ENCODE data around the gene BGLAP. TPM values are rescaled to one million over a fixed set of nuclear protein-coding genes. Genes with fewer than 3 reads are reported as not detected.
A peak's percentile ranks its signal among the peaks of the same experiment; 100 is the strongest.
"Not testable (repeated sequence)": the region's sequence is repeated elsewhere in the genome, so short reads cannot be mapped to it uniquely, and the experiment has no call there.

BGLAP gene
- total RNA-seq, 1 donor from 2014 or later = 3.1 TPM

DNA sequence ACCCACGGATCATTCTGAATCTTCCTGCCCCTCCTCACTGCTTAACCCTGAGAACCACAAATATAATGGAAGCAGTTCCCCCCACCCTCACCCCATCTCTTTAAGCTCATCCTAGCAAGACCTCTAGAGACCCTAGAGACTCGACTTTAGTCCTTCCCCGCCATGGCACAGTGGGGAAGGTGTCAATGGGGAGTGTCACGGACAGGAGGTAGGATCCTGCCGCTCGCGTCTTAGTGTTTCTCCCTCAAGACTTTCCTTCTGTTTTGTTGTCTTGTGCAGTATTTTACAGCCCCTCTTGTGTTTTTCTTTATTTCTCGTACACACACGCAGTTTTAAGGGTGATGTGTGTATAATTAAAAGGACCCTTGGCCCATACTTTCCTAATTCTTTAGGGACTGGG lies 29.9 kb upstream of the BGLAP start:
- Mint-ChIP-seq H3K4me3 (peak overlapping the region; percentile 98), H3K36me3 (peaks cover 23% of the 10 kb centered on the region)

DNA sequence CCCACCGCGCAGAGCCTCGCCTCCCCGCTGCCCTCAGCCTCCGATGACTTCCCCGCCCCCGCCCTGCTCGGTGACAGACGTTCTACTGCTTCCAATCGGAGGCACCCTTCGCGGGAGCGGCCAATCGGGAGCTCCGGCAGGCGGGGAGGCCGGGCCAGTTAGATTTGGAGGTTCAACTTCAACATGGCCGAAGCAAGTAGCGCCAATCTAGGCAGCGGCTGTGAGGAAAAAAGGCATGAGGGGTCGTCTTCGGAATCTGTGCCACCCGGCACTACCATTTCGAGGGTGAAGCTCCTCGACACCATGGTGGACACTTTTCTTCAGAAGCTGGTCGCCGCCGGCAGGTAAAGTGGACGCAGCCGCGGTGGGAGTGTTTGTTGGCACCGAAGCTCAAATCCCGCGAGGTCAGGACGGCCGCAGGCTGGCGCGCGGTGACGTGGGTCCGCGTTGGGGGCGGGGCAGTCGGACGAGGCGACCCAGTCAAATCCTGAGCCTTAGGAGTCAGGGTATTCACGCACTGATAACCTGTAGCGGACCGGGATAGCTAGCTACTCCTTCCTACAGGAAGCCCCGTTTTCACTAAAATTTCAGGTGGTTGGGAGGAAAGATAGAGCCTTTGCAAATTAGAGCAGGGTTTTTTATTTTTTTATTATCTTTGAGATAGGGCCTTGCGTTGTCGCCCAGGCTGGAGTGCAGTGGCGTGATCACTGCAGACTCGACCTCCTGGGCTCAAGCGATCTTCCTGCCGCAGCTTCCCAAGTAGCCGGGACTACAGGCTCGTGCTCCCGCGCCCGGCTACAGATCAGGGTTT lies 28.9 kb upstream of the BGLAP start, which contains the start of gene PMF1:
PMF1 (plus strand) TSS at position 175 of the 811 bp plus-strand sequence; CDS start at position 184, 9 bp downstream.
- peak within 1 kb of the TSS; percentile 98 for H3K4me3 Mint-ChIP-seq
- TF ChIP-seq, protein P1, sequence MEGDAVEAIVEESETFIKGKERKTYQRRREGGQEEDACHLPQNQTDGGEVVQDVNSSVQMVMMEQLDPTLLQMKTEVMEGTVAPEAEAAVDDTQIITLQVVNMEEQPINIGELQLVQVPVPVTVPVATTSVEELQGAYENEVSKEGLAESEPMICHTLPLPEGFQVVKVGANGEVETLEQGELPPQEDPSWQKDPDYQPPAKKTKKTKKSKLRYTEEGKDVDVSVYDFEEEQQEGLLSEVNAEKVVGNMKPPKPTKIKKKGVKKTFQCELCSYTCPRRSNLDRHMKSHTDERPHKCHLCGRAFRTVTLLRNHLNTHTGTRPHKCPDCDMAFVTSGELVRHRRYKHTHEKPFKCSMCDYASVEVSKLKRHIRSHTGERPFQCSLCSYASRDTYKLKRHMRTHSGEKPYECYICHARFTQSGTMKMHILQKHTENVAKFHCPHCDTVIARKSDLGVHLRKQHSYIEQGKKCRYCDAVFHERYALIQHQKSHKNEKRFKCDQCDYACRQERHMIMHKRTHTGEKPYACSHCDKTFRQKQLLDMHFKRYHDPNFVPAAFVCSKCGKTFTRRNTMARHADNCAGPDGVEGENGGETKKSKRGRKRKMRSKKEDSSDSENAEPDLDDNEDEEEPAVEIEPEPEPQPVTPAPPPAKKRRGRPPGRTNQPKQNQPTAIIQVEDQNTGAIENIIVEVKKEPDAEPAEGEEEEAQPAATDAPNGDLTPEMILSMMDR (conservative IDR thresholded peaks at IDR 0.05) = no peak
- peaks cover 26% of the 10 kb centered on the region for H3K36me3 Mint-ChIP-seq
- peaks cover 4% of the 10 kb centered on the region for H3K4me1 Mint-ChIP-seq (ENCODE audit: unreplicated experiment)
- peak within 1 kb of the TSS; percentile 100 for H3K27ac Mint-ChIP-seq
- no peaks in the 10 kb centered on the region for H3K9me3 Mint-ChIP-seq
- peak; percentile 96 for DNase-seq (ENCODE audit: extremely low spot score, unreplicated experiment)
- no peaks in the 10 kb centered on the region for H3K27me3 Mint-ChIP-seq

More for the DNA sequence above, 29.9 kb upstream of the BGLAP start:
- H3K4me1 Mint-ChIP-seq (ENCODE audit: unreplicated experiment) = peaks cover 4% of the 10 kb centered on the region
- no peaks in the 10 kb centered on the region for H3K9me3 Mint-ChIP-seq
- DNase-seq (ENCODE audit: extremely low spot score, unreplicated experiment) = no peak
- peak overlapping the region; percentile 100 for H3K27ac Mint-ChIP-seq
- H3K27me3 Mint-ChIP-seq = no peaks in the 10 kb centered on the region
- TF ChIP-seq, protein P1 (conservative IDR thresholded peaks at IDR 0.05) = no peak

GRCh38 chr1:156213644-156213966 lies 28.4 kb upstream of the BGLAP start:
- Mint-ChIP-seq H3K36me3 (peaks cover 23% of the 10 kb centered on the region), H3K4me3 (peak overlapping the region; percentile 98), H3K27ac (peak overlapping the region; percentile 100), H3K27me3 (no peaks in the 10 kb centered on the region), H3K4me1 (ENCODE audit: unreplicated experiment) (peaks cover 4% of the 10 kb centered on the region), H3K9me3 (no peaks in the 10 kb centered on the region)
- DNase-seq (ENCODE audit: extremely low spot score, unreplicated experiment) = no peak
- TF ChIP-seq, protein P1 (conservative IDR thresholded peaks at IDR 0.05) = no peak

DNA sequence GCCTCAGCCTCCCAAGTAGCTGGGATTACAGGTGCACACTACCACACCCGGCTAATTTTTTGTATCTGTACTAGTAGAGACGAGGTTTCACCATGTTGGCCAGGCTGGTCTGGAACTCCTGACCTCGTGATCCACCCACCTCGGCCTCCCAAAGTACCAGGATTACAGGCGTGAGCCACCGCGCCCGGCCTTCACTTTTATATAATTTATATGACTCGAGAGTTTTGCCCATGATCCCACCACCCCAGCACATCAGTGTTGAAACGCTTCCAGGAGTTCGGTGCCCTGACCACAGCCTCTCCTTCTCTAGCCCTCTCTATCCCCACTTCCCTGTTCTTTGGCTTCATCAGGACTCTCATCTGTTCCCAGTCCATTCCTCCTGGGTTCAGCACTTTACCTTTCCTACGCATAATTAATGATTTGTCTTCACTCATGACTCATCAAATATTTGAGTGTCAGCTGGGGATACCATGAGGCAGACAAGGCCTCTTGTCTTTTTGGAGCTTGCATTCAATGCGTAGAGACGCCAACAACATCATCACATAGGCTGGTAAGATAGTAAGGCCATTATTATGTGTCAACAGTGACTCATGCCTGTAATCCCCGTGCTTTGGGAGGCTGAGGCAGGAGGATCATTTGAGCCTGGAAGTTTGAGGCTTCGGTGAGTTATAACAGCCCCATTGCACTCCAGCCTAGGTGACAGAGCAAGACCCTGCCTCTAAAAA lies 27.8 kb upstream of the BGLAP start:
- Mint-ChIP-seq H3K4me1 (ENCODE audit: unreplicated experiment) (peaks cover 4% of the 10 kb centered on the region), H3K9me3 (no peaks in the 10 kb centered on the region), H3K27ac (peak overlapping the region; percentile 95), H3K36me3 (peaks cover 20% of the 10 kb centered on the region), H3K4me3 (peak overlapping the region; percentile 91), H3K27me3 (no peaks in the 10 kb centered on the region)
- TF ChIP-seq, protein P1 (conservative IDR thresholded peaks at IDR 0.05) = no peak
- no peak for DNase-seq (ENCODE audit: extremely low spot score, unreplicated experiment)

DNA sequence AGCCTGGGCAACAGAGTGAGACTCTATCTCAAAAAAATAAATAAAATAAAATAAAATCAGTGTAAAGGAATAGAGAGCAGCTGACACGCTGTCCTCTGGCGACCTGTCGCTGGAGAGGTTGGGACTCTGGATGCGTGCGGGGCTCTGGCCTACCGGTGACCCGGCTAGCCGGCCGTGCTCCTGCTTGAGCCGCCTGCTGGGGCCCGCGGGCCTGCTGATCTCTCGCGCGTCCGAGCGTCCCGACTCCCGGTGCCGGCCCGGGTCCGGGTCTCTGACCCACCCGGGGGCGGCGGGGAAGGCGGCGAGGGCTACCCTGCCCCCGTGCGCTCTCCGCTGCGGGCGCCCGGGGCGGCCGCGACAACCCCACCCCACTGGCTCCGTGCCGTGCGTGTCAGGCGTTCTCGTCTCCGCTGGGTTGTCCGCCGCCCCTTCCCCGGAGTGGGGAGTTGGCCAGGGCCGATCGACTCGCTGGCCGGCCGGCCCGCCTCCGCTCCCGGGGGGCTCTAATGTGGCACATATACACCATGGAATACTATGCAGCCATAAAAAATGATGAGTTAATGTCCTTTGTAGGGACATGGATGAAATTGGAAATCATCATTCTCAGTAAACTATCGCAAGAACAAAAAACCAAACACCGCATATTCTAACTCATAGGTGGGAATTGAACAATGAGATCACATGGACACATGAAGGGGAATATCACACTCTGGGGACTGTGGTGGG lies 25.5 kb upstream of the BGLAP start:
- H3K27ac Mint-ChIP-seq; H3K4me1 Mint-ChIP-seq (ENCODE audit: unreplicated experiment); H3K4me3 Mint-ChIP-seq; H3K9me3 Mint-ChIP-seq; H3K27me3 Mint-ChIP-seq; DNase-seq (ENCODE audit: extremely low spot score, unreplicated experiment): not testable (repeated sequence)
- peaks cover 23% of the 10 kb centered on the region for H3K36me3 Mint-ChIP-seq

All from type B pancreatic cell (in vitro differentiated cells).